ENCODE data around the gene MMP12.

GRCh38 chr11:102837646-102838045, 37.1 kb downstream of the MMP12 start:
- TF ChIP-seq, protein P1, sequence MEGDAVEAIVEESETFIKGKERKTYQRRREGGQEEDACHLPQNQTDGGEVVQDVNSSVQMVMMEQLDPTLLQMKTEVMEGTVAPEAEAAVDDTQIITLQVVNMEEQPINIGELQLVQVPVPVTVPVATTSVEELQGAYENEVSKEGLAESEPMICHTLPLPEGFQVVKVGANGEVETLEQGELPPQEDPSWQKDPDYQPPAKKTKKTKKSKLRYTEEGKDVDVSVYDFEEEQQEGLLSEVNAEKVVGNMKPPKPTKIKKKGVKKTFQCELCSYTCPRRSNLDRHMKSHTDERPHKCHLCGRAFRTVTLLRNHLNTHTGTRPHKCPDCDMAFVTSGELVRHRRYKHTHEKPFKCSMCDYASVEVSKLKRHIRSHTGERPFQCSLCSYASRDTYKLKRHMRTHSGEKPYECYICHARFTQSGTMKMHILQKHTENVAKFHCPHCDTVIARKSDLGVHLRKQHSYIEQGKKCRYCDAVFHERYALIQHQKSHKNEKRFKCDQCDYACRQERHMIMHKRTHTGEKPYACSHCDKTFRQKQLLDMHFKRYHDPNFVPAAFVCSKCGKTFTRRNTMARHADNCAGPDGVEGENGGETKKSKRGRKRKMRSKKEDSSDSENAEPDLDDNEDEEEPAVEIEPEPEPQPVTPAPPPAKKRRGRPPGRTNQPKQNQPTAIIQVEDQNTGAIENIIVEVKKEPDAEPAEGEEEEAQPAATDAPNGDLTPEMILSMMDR (IDR thresholded peaks at IDR 0.05), result no peak
- TF ChIP-seq ZNF281 (CRISPR knock-in tag; IDR thresholded peaks at IDR 0.05) (no peak), ATF1 (CRISPR knock-in tag; IDR thresholded peaks at IDR 0.05) (no peak), NR1H2 (CRISPR knock-in tag; IDR thresholded peaks at IDR 0.05) (no peak), MLX (CRISPR knock-in tag; IDR thresholded peaks at IDR 0.05) (no peak), CREM (CRISPR knock-in tag; IDR thresholded peaks at IDR 0.05) (no peak)
- TF ChIP-seq, protein P2, sequence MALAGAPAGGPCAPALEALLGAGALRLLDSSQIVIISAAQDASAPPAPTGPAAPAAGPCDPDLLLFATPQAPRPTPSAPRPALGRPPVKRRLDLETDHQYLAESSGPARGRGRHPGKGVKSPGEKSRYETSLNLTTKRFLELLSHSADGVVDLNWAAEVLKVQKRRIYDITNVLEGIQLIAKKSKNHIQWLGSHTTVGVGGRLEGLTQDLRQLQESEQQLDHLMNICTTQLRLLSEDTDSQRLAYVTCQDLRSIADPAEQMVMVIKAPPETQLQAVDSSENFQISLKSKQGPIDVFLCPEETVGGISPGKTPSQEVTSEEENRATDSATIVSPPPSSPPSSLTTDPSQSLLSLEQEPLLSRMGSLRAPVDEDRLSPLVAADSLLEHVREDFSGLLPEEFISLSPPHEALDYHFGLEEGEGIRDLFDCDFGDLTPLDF (CRISPR knock-in tag; IDR thresholded peaks at IDR 0.05), result no peak
- TF ChIP-seq, protein P3, sequence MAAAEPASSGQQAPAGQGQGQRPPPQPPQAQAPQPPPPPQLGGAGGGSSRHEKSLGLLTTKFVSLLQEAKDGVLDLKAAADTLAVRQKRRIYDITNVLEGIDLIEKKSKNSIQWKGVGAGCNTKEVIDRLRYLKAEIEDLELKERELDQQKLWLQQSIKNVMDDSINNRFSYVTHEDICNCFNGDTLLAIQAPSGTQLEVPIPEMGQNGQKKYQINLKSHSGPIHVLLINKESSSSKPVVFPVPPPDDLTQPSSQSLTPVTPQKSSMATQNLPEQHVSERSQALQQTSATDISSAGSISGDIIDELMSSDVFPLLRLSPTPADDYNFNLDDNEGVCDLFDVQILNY (CRISPR knock-in tag; IDR thresholded peaks at IDR 0.05), result no peak
- TF ChIP-seq, protein P4, sequence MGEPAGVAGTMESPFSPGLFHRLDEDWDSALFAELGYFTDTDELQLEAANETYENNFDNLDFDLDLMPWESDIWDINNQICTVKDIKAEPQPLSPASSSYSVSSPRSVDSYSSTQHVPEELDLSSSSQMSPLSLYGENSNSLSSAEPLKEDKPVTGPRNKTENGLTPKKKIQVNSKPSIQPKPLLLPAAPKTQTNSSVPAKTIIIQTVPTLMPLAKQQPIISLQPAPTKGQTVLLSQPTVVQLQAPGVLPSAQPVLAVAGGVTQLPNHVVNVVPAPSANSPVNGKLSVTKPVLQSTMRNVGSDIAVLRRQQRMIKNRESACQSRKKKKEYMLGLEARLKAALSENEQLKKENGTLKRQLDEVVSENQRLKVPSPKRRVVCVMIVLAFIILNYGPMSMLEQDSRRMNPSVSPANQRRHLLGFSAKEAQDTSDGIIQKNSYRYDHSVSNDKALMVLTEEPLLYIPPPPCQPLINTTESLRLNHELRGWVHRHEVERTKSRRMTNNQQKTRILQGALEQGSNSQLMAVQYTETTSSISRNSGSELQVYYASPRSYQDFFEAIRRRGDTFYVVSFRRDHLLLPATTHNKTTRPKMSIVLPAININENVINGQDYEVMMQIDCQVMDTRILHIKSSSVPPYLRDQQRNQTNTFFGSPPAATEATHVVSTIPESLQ (CRISPR knock-in tag; IDR thresholded peaks at IDR 0.05), result no peak
